GM18505 (cell line): ENCODE data around the gene CSF2.

Source experiments
- ATAC-seq: cut with Tn5 transposase; IDR thresholded peaks from one replicate; pipeline ENCODE4 v1.9.1; 2021; ENCODE audit not compliant: unreplicated experiment
- POLR2A ChIP-seq: IDR thresholded peaks from 4 replicates; pipeline ENCODE4 v1.6.1; 2011; ENCODE audit warnings: borderline replicate concordance; ENCODE audit not compliant: insufficient read depth, insufficient read length; ENCODE audit errors: extremely low read depth

The CSF2 gene

DNA sequence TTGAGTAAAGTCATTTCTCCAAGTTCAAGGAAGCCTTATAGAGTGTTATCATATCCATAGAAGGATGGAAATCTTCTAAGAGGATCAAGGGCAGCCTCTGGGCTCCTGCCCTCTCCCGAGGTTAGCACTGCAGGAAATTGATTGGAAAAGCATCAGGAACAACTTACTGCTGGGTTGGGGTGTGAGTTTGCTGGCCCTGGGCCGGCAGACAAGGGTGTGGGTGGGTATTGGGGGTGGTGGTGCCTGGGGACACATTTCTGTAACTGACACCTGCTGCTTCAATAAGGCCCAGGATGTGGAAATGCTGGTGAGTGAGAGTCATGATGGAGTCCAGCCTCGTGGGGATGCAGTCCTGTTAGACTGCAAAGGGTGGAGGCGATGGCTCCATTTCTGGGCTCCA, 5.5 kb downstream of the CSF2 start:
- ATAC-seq = no peak
- no peak for TF ChIP-seq POLR2A

DNA sequence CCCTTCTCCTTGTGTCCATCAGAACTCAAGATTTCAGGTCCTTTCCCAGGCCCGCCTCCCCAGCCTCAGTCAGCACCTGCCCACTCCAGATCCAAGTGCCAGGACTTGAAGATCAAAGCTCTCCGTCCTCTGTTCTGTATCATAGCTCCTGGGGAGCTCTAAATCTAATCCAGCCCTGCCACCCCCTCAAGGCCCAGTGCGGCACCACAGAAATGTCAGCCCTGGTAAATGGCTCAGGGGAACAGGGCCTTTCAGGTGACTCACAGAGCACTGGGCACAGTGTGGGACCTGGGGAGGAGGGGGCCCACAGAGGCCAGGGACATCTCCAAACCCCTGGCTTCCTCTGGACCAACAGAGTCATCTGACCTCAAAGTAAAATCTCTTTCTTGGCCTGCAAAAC, 6.0 kb downstream of the CSF2 start:
- TF ChIP-seq POLR2A = no peak
- ATAC-seq = no peak

DNA sequence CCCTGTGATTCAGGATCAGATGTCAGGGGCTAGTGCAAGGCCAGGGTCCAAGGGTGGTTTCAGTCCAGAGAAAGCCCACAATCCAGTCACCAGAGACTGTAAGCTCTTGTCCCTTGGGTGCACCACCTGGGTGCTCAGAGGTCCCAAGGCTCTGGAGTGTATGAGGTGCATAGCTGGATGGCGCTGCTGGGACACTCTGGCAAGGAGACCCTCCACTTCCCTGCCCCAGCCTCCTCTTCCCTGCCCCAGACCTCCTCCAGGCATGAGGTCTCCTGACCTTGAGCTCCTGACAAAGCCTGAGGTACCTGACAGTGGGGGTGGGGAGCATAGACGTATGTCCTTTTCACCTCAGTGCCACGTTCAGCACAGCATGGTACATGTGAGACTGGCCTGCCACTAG, 7.0 kb downstream of the CSF2 start:
- no peak for ATAC-seq
- no peak for TF ChIP-seq POLR2A

DNA sequence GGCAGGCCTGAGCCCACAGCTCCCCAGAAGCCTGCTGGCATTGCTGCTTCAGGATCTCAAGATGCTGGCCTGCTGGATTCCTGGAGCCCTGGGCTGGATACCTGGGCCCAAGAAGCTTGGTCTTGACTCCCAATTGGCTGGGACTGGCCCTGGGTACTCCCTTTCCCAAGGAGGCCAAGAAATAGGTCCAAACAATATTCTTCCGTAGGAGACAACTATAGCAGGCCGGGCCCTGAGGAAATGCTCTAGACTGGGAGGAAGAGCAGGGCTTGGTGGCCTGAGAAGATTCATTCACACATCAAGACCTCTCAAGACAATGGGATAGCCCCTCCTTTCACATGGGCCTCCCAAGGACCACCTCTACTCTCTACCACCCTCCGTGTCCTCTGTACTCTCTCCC, 7.9 kb downstream of the CSF2 start:
- no peak for TF ChIP-seq POLR2A
- no peak for ATAC-seq

DNA sequence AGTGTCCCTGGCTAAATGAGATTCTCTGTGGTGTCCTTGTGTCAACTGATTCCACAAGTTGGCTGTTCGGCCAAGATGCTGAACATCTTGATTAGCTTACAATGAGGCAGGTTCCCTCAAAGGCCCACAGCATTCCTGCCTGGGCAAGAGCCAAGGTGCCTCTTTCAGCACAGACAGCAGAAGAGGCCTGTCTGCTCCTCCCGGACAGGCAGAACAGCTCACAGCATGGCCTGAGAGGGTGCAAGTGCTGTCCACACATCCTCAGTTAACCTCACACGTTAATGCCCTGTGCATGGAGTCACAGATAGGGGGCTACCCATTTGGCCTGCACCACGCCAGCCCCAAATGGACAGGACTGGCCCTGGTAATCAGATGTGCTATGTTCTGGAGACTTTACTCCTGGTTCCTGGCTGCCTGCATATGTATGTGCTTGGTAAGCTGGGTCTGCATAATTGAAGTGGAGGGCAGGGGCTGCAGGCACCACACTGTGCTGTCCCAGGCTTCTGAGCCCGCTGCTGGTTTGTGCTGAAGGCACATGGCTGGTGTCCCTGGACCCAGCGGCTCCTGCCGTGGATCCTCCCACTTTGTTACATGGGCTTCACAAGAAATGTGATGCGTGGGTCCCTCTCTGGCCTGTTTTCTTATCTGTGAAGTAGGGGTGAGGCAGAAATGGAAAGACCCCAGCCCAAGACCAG, 8.9 kb downstream of the CSF2 start:
- ATAC-seq = no peak
- TF ChIP-seq POLR2A = no peak

DNA sequence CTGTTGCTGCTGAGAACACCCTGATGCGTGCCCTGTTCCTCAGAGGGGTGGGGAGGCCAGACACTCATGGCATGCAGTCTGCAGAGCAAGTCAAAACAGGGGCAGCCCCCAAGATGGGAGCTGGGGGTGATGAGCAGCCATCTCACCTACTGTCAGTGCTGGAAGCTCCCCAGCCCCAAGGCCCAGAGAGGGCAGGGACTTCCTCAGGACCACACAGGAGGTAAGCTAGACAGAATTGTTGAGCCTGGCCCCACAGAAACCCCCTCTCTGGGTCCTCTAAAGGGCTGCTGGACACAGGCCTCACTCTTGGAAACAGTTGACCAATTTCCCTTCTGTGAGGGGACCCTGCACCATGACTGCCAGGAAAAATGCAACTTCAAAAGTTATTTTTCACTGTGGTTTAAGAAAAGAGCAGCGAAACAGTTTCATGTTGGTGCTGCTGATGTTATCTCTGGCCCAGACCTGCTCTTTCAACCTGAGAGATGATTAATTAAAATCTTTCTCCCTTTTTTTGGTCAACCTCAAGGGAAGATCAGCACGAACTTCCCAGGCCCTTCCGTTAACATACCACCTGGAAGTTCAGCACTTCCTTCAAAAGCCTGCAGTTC, 9.6 kb downstream of the CSF2 start:
- no peak for ATAC-seq
- TF ChIP-seq POLR2A = no peak

DNA sequence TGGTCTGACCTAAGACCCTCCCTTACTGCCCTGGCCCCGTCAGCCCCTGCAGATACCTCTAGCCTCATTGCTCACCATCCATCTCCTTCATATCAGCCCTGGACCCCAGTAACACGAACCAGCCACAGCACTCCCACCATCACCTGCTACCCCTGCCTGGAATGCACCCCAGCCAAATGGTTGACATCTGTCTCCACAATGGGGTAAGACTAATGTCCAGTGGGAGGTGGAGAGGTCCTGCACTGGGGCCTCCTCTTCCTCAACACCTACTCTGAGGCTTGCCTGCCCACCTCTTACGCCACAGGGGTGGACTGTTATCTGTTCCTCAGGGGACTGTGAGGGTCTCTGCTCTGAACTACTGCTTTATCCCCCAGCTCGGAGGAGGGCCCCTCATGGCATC, 12.1 kb downstream of the CSF2 start:
- no peak for TF ChIP-seq POLR2A
- no peak for ATAC-seq

DNA sequence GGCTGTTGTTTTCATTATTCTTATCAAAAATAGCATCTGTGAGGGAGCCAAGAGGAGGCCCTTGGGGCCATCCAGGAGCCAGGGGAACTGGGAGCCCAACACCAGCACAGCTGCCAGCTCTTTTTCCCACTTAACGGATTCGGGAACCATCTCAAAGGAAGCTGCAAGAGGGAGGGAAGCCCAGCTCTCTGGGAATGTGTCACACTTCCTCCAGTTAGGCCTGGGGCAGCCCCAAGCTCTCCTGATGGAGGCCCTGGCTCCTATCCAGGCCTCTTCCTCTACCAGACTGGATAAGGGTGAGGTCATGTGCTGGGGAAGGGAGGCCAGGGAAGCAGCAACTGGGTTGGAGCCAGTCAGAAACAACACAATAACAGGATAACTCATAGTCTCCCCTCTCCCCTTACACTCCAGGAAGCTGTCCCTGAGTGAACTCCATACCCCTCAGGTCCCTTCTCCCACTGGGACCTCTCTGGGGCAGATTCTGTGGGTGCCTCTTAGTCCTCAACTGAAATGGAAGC, 12.7 kb downstream of the CSF2 start:
- TF ChIP-seq POLR2A = no peak
- no peak for ATAC-seq

DNA sequence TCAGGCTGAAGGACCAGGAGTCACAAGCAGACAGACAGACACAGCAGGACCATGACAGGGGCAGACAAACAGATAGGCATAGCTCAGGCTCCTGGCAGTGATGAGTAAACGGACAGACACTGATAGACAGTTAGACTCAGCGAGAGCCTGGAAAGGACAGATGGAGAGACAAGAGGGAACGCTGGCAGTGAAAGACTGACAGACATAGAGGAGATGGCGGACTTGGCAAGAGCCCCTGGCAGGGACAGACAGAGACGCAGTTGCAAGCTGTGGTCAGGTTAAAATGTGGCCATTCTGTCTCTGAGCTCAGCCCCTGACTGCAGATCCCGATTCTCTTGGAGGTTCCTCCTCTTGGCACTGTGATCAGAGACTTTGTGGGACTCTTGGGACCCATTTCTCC, 13.6 kb downstream of the CSF2 start:
- ATAC-seq = no peak
- TF ChIP-seq POLR2A = no peak

DNA sequence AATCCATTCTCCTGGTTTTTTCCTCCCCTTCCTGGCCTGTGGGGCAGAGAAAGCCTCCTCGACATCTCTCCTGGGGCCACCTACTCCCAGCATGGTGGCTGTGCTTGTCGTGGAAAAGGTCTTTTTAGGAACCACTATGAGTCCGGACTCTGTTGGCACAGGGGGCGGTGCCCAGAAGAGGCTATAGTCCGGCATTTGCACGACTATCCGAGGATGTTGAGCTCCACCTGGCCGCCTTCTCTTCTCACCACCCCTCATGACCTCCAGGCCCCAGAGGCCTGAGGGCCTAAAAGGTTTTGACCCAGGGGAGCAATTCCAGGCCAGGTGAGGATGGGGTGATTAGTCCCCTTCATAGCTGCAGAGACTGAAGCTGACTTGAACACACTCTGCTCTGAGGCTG, 14.1 kb downstream of the CSF2 start:
- TF ChIP-seq POLR2A = no peak
- ATAC-seq = no peak

DNA sequence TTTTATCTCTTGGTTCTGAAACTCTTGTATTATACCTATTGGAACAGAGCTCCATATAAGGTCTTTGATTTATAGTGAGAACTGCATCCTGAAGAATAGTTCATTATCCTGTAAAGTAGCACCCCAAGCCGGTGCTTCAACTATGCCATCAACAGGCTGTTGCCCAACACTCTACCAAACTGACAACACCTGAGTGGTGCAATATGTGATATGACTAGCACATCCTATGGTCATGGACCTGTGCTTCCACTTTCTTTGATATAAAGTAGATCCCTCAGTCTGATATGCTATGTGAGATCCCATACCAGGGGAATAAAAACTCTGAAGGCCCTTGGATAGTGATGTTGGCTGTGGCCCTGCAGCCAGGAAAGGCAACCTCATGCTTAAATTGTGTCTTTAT, 15.8 kb downstream of the CSF2 start:
- no peak for ATAC-seq
- TF ChIP-seq POLR2A = no peak

DNA sequence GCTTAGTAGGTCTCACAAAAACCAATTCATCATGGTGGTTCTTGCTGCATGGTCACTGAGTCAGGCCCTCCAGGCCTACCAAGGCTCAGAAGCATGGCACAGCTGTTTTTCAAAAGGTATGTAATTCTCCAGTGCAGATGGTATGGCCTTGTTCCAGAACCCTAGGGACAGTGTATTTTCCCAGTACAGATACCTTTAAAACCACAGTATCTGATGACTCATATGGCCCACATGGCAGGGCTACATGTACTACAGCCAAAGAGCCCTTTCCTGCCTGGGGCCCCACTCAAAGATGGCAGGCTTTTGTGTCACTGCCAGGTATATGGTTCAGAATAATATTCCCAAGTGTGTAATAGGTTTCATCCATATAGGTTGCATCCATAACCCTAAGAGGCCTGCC, 16.5 kb downstream of the CSF2 start:
- ATAC-seq = no peak
- TF ChIP-seq POLR2A = no peak

DNA sequence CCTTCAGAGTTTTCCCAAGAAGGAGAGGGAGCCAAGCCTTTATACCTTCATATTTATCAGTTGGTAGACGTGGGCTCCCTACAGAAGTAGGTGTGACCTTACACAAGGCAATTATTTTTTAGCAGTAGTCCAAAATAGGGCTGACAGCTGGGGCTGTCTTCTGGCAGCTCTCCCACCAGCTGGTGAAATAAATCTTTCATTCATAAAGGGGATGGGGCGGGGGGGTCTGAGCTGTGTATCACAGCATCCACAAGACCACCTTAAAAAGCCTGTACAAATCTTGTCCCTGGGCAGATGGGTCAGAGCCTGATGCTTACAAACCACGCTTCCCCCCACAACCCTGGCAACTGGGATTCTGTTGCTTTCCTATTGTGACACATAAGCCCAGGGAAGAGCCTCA, 19.7 kb downstream of the CSF2 start:
- no peak for TF ChIP-seq POLR2A
- no peak for ATAC-seq

DNA sequence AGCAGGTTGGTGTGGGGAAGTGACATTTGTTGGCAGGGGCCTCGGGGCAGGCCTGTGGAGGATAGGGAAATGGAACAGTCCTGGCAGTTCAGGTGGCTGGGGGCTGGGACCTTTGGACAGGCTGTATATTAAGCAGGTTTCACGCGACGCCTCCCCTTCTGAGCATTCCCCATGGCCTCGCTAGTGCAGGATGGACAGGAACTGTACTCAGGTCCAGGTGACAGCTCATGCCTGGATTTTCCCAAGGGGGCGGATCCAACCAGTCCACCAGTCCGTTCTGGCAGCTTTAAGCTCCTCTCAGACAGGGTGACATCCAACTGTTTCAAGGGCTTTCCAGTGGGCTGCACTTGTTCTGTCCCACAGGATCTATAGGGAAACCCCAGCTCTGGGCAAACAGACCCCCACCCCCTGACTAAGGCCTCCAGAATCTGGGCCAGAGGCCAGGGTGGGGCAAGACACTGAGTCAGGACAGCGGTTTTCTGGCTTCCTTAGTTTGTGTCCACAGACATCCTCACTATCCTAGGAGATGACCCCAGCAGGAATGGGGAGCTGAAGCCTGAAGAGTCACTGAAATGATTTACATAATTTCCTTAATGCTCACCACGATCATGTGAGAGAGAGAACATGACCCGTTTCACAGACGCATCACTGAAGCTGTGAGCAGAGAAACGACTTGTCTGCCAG, 20.9 kb downstream of the CSF2 start:
- no peak for TF ChIP-seq POLR2A
- ATAC-seq = no peak
